HEK293 (cell line): ENCODE data around the gene BTAF1.
A peak's percentile ranks its signal among the peaks of the same experiment; 100 is the strongest.

Experiments
- CTCF ChIA-PET: fragments of 350-600 bp; formaldehyde crosslinking; extraction: SDS; loops from one replicate; lab custom pipeline; 2021; ENCODE audit warnings: antibody characterized with exemption; lab: Yijun Ruan, JAX
- POLR2A ChIA-PET: fragments of 300-600 bp; formaldehyde crosslinking; extraction: SDS; loops from one replicate; lab custom pipeline; 2020; ENCODE audit warnings: antibody characterized with exemption, inconsistent platforms; lab: Yijun Ruan, JAX
- H3K27ac ChIP-seq: fragments of 200-500 bp; sonication (Bioruptor generic); 2 replicates; pipeline ENCODE4 v1.5.1; 2014; ENCODE audit warnings: low read depth, low read length, control low read depth, inconsistent platforms; ENCODE audit errors: extremely low read depth
- H3K36me3 ChIP-seq, 2 experiments: fragments of 200-500 bp in 1 of 2; sonication (Bioruptor generic) in 1 of 2; 1 replicate in 1 of 2; 2 replicates in 1 of 2; pipeline ENCODE4 v1.5.1; 2014 to 2017; ENCODE audit warnings: inconsistent platforms in 2 of 2, low read length in 2 of 2; ENCODE audit not compliant: control insufficient read depth in 2 of 2, insufficient read depth in 1 of 2
- H3K4me1 ChIP-seq: fragments of 200-500 bp; sonication (Bioruptor generic); 2 replicates; pipeline ENCODE4 v1.5.1; 2014; ENCODE audit warnings: mild to moderate bottlenecking, low read length, inconsistent platforms; ENCODE audit not compliant: control insufficient read depth, insufficient read depth
- H3K4me3 ChIP-seq: 2 replicates; pipeline ENCODE4 v1.5.1; 2011; ENCODE audit warnings: low read depth, mild to moderate bottlenecking, control low read depth, low read length, moderate library complexity
- H3K9me3 ChIP-seq: fragments of 200-500 bp; sonication (Bioruptor generic); 2 replicates; pipeline ENCODE4 v1.5.1; 2014; ENCODE audit warnings: low read depth, low read length, inconsistent platforms; ENCODE audit not compliant: control insufficient read depth, insufficient read depth
- KLF7 ChIP-seq: fragments of 450-650 bp; formaldehyde crosslinking; IDR thresholded peaks from 2 replicates; pipeline ENCODE4 v1.5.1; 2016; ENCODE audit warnings: missing biosample characterization, missing genetic modification characterization, borderline replicate concordance
- MYNN ChIP-seq: fragments of 450-650 bp; formaldehyde crosslinking; IDR thresholded peaks from 2 replicates; pipeline ENCODE4 v1.5.1; 2016; ENCODE audit warnings: missing biosample characterization, missing genetic modification characterization, borderline replicate concordance
- OSR2 ChIP-seq: fragments of 450-650 bp; formaldehyde crosslinking; IDR thresholded peaks from 2 replicates; pipeline ENCODE4 v1.5.1; 2016; ENCODE audit warnings: missing biosample characterization, missing genetic modification characterization
- OVOL3 ChIP-seq: fragments of 450-650 bp; formaldehyde crosslinking; IDR thresholded peaks from 2 replicates; pipeline ENCODE4 v1.5.1; 2016; ENCODE audit warnings: missing biosample characterization, missing genetic modification characterization
- REPIN1 ChIP-seq: fragments of 450-650 bp; formaldehyde crosslinking; IDR thresholded peaks from 2 replicates; pipeline ENCODE4 v1.5.1; 2017; ENCODE audit warnings: missing biosample characterization, missing genetic modification characterization, low read depth
- SCRT1 ChIP-seq: fragments of 450-650 bp; formaldehyde crosslinking; IDR thresholded peaks from 2 replicates; pipeline ENCODE4 v1.5.1; 2016; ENCODE audit warnings: missing biosample characterization, missing genetic modification characterization, borderline replicate concordance
- SP3 ChIP-seq: fragments of 450-650 bp; formaldehyde crosslinking; IDR thresholded peaks from 2 replicates; pipeline ENCODE4 v1.5.1; 2016; ENCODE audit warnings: missing biosample characterization, missing genetic modification characterization
- ZBTB26 ChIP-seq: fragments of 450-650 bp; formaldehyde crosslinking; optimal IDR thresholded peaks from 2 replicates; pipeline ENCODE3; 2016; ENCODE audit warnings: missing biosample characterization, mild to moderate bottlenecking, missing genetic modification characterization
- ZEB2 ChIP-seq: fragments of 450-650 bp; formaldehyde crosslinking; IDR thresholded peaks from 2 replicates; pipeline ENCODE4 v1.5.1; 2016; ENCODE audit warnings: missing biosample characterization, missing genetic modification characterization
- ZNF10 ChIP-seq: fragments of 450-650 bp; formaldehyde crosslinking; IDR thresholded peaks from 2 replicates; pipeline ENCODE4 v1.5.1; 2017; ENCODE audit warnings: missing biosample characterization, missing genetic modification characterization
- ZNF280D ChIP-seq: fragments of 450-650 bp; formaldehyde crosslinking; IDR thresholded peaks from 2 replicates; pipeline ENCODE4 v1.5.1; 2016; ENCODE audit warnings: missing biosample characterization, missing genetic modification characterization
- ZNF510 ChIP-seq: fragments of 450-650 bp; formaldehyde crosslinking; IDR thresholded peaks from 2 replicates; pipeline ENCODE4 v1.5.1; 2018; ENCODE audit warnings: mild to moderate bottlenecking, missing genetic modification characterization, missing biosample characterization; ENCODE audit not compliant: insufficient replicate concordance
- ZNF561 ChIP-seq: fragments of 450-650 bp; IDR thresholded peaks from 2 replicates; pipeline ENCODE4 v1.5.1; 2018; ENCODE audit warnings: missing biosample characterization, missing genetic modification characterization, borderline replicate concordance
- ZNF571 ChIP-seq: fragments of 450-650 bp; formaldehyde crosslinking; IDR thresholded peaks from 2 replicates; pipeline ENCODE4 v1.5.0; 2017; ENCODE audit warnings: missing biosample characterization, missing genetic modification characterization
- ZNF704 ChIP-seq: fragments of 450-650 bp; formaldehyde crosslinking; IDR thresholded peaks from 2 replicates; pipeline ENCODE4 v1.5.1; 2016; ENCODE audit warnings: missing biosample characterization, missing genetic modification characterization
- ZNF791 ChIP-seq: fragments of 450-650 bp; formaldehyde crosslinking; IDR thresholded peaks from 2 replicates; pipeline ENCODE4 v1.5.1; 2016; ENCODE audit warnings: missing biosample characterization, missing genetic modification characterization
- TF ChIP-seq, protein P1 (sequence below): fragments of 450-650 bp; formaldehyde crosslinking; IDR thresholded peaks from 2 replicates; pipeline ENCODE4 v1.5.1; 2017; ENCODE audit warnings: missing biosample characterization, missing genetic modification characterization
- TF ChIP-seq, protein P2 (sequence below): fragments of 450-650 bp; IDR thresholded peaks from 2 replicates; pipeline ENCODE4 v1.5.1; 2018; ENCODE audit warnings: missing biosample characterization, mild to moderate bottlenecking, missing genetic modification characterization
- TF ChIP-seq, protein P3 (sequence below): fragments of 450-650 bp; formaldehyde crosslinking; IDR thresholded peaks from 2 replicates; pipeline ENCODE4 v1.5.1; 2016; ENCODE audit warnings: missing biosample characterization, missing genetic modification characterization

The BTAF1 gene

GRCh38 chr10:91923371-91924211 is at the start of gene BTAF1 (continued):
- TF ChIP-seq MYNN (tag by site-specific recombination) (peak; percentile 90), ZBTB26 (tag by site-specific recombination) (peak; percentile 98), ZNF704 (tag by site-specific recombination) (no peak), ZNF510 (tag by site-specific recombination) (no peak), SP3 (peak; percentile 28; the same call in 1 of the 2 replicates), ZNF561 (no peak; the same call in 1 of the 2 replicates), ZNF280D (tag by site-specific recombination) (no peak), ZNF10 (tag by site-specific recombination) (no peak), REPIN1 (tag by site-specific recombination) (no peak), OSR2 (tag by site-specific recombination) (peak; percentile 60)
- TF ChIP-seq, protein P1, sequence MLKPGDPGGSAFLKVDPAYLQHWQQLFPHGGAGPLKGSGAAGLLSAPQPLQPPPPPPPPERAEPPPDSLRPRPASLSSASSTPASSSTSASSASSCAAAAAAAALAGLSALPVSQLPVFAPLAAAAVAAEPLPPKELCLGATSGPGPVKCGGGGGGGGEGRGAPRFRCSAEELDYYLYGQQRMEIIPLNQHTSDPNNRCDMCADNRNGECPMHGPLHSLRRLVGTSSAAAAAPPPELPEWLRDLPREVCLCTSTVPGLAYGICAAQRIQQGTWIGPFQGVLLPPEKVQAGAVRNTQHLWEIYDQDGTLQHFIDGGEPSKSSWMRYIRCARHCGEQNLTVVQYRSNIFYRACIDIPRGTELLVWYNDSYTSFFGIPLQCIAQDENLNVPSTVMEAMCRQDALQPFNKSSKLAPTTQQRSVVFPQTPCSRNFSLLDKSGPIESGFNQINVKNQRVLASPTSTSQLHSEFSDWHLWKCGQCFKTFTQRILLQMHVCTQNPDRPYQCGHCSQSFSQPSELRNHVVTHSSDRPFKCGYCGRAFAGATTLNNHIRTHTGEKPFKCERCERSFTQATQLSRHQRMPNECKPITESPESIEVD = no peak
- TF ChIP-seq, protein P2, sequence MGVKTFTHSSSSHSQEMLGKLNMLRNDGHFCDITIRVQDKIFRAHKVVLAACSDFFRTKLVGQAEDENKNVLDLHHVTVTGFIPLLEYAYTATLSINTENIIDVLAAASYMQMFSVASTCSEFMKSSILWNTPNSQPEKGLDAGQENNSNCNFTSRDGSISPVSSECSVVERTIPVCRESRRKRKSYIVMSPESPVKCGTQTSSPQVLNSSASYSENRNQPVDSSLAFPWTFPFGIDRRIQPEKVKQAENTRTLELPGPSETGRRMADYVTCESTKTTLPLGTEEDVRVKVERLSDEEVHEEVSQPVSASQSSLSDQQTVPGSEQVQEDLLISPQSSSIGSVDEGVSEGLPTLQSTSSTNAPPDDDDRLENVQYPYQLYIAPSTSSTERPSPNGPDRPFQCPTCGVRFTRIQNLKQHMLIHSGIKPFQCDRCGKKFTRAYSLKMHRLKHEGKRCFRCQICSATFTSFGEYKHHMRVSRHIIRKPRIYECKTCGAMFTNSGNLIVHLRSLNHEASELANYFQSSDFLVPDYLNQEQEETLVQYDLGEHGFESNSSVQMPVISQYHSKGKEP = no peak
- TF ChIP-seq, all 188 proteins: peak for 53

- CTCF ChIA-PET = no interaction called here
- no peaks in the 10 kb centered on the region for H3K4me1 ChIP-seq
- no peaks in the 10 kb centered on the region for H3K9me3 ChIP-seq
- no peak overlapping the region for H3K27ac ChIP-seq
- POLR2A ChIA-PET = no interaction called here
- H3K4me3 ChIP-seq = no peak overlapping the region
- no peaks in the 10 kb centered on the region for H3K36me3 ChIP-seq
- TF ChIP-seq SCRT1 (tag by site-specific recombination) (no peak), ZBTB26 (tag by site-specific recombination) (no peak), ZEB2 (tag by site-specific recombination) (no peak), ZNF510 (tag by site-specific recombination) (no peak), ZNF571 (tag by site-specific recombination) (no peak), KLF7 (tag by site-specific recombination) (no peak), OVOL3 (no peak), ZNF791 (tag by site-specific recombination) (no peak)
- TF ChIP-seq, protein P1 = no peak
- TF ChIP-seq, protein P3, sequence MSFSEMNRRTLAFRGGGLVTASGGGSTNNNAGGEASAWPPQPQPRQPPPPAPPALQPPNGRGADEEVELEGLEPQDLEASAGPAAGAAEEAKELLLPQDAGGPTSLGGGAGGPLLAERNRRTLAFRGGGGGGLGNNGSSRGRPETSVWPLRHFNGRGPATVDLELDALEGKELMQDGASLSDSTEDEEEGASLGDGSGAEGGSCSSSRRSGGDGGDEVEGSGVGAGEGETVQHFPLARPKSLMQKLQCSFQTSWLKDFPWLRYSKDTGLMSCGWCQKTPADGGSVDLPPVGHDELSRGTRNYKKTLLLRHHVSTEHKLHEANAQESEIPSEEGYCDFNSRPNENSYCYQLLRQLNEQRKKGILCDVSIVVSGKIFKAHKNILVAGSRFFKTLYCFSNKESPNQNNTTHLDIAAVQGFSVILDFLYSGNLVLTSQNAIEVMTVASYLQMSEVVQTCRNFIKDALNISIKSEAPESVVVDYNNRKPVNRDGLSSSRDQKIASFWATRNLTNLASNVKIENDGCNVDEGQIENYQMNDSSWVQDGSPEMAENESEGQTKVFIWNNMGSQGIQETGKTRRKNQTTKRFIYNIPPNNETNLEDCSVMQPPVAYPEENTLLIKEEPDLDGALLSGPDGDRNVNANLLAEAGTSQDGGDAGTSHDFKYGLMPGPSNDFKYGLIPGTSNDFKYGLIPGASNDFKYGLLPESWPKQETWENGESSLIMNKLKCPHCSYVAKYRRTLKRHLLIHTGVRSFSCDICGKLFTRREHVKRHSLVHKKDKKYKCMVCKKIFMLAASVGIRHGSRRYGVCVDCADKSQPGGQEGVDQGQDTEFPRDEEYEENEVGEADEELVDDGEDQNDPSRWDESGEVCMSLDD = no peak
Observed at GRCh38 chr10:91875156-91875555, 48.4 kb upstream of the BTAF1 start.
